HEK293T (cell line): ENCODE results near the gene TAOK3.

ENCODE experiments used
- ARNT ChIP-seq: fragments of 450-650 bp; IDR thresholded peaks from 2 replicates; pipeline ENCODE4 v1.6.1; 2017; ENCODE audit warnings: mild to moderate bottlenecking
- FOXK2 ChIP-seq: fragments of 450-650 bp; IDR thresholded peaks from 2 replicates; pipeline ENCODE4 v1.6.1; 2016; ENCODE audit warnings: mild to moderate bottlenecking
- FOXM1 ChIP-seq: fragments of 450-650 bp; IDR thresholded peaks from 2 replicates; pipeline ENCODE4 v1.6.1; 2017; ENCODE audit warnings: mild to moderate bottlenecking, borderline replicate concordance
- NFRKB ChIP-seq: fragments of 450-650 bp; IDR thresholded peaks from 2 replicates; pipeline ENCODE4 v1.6.1; 2016; ENCODE audit warnings: mild to moderate bottlenecking, moderate library complexity
- TARDBP ChIP-seq: fragments of 450-650 bp; IDR thresholded peaks from 2 replicates; pipeline ENCODE4 v1.6.1; 2016

GRCh38 chr12:118183155-118183554 lies 189.6 kb downstream of the TAOK3 start:
- TF ChIP-seq FOXK2 (no peak), ARNT (no peak), NFRKB (no peak), TARDBP (no peak), FOXM1 (no peak)
